HCT116 (cell line): ENCODE data around the gene RPRD1B.

Experiments
- EZH2 ChIP-seq: fragments of 200-600 bp; sonication (generic); IDR thresholded peaks from 2 replicates; pipeline ENCODE4 v1.6.1; 2017; ENCODE audit warnings: antibody characterized with exemption, mixed run types
- EZH2phosphoT487 ChIP-seq: fragments of 200-600 bp; IDR thresholded peaks from 2 replicates; pipeline ENCODE4 v1.6.1; 2018; ENCODE audit warnings: antibody characterized with exemption, borderline replicate concordance
- POLR2A ChIP-seq: IDR thresholded peaks from 2 replicates; pipeline ENCODE4 v1.7.0; 2011; ENCODE audit warnings: borderline replicate concordance; ENCODE audit not compliant: insufficient read depth, insufficient read length; ENCODE audit errors: extremely low read depth
- POLR2AphosphoS5 ChIP-seq: IDR thresholded peaks from 2 replicates; pipeline ENCODE4 v1.6.1; 2011; ENCODE audit warnings: mild to moderate bottlenecking, low read depth, low read length, moderate library complexity
- RAD21 ChIP-seq: IDR thresholded peaks from 2 replicates; pipeline ENCODE4 v1.6.1; 2012; ENCODE audit warnings: low read depth, mild to moderate bottlenecking
- ZFX ChIP-seq: fragments of 450-650 bp; IDR thresholded peaks from 2 replicates; pipeline ENCODE4 v1.6.1; 2017
- ZNF274 ChIP-seq: fragments of 200-500 bp; sonication (Bioruptor generic); IDR thresholded peaks from 2 replicates; pipeline ENCODE4 v1.6.1; 2014; ENCODE audit warnings: mild to moderate bottlenecking, low read depth, low read length, inconsistent platforms
- TF ChIP-seq, protein P1 (sequence below), 3 experiments: fragments of 200-600 bp in 1 of 3; sonication (generic) in 1 of 3; IDR thresholded peaks in 2 of 3; conservative IDR thresholded peaks in 1 of 3; 2 replicates each; pipeline ENCODE4 v1.5.1; 2012 to 2017; ENCODE audit warnings: low read depth in 2 of 3, low read length in 2 of 3, antibody characterized with exemption in 1 of 3, borderline replicate concordance in 1 of 3, control low read depth in 1 of 3, mild to moderate bottlenecking in 1 of 3, mixed read lengths in 1 of 3, mixed run types in 1 of 3, moderate library complexity in 1 of 3; ENCODE audit not compliant: insufficient read depth in 1 of 3
- TF ChIP-seq, protein P2 (sequence below): IDR thresholded peaks from 2 replicates; pipeline ENCODE4 v1.6.1; 2012; ENCODE audit warnings: low read depth
- TF ChIP-seq, protein P3 (sequence below): IDR thresholded peaks from 2 replicates; pipeline ENCODE4 v1.6.1; 2012

DNA sequence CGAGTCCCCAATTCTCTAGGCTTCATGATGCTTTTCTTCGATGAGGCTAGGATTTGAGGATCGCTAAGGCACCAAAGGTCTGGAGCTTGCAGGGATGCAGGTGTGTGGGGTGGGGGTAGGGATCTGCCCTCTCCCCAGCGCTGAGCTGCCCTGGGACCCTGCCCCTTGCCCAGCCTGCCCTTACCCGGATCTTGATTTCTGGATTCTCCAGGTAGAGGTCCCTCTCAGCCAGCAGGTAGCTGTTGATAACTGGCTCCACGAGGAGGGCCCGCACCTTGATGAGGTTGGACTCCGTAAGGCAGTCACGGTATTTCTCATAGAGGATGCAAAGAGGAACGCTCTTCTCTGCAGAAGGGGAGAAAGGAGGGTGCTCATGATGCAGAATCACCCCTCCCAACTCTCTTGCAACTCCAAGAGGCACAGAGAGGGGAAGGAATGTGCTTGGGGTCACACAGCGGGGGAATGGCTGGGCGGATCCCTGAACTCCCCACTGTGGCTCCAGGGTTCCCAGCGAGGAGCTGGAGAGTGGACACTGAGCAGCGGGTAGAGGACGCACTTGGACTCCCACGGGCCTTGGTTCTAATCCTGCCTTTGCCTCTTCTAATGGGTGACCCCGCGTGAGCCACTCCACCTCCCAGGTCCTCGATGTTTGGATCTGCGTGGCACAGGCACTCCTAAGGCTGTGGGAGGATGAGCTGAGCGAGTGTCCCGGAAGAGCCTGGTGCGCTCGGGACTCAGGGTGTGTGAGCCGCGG lies 98.8 kb downstream of the RPRD1B start:
- TF ChIP-seq, protein P1, sequence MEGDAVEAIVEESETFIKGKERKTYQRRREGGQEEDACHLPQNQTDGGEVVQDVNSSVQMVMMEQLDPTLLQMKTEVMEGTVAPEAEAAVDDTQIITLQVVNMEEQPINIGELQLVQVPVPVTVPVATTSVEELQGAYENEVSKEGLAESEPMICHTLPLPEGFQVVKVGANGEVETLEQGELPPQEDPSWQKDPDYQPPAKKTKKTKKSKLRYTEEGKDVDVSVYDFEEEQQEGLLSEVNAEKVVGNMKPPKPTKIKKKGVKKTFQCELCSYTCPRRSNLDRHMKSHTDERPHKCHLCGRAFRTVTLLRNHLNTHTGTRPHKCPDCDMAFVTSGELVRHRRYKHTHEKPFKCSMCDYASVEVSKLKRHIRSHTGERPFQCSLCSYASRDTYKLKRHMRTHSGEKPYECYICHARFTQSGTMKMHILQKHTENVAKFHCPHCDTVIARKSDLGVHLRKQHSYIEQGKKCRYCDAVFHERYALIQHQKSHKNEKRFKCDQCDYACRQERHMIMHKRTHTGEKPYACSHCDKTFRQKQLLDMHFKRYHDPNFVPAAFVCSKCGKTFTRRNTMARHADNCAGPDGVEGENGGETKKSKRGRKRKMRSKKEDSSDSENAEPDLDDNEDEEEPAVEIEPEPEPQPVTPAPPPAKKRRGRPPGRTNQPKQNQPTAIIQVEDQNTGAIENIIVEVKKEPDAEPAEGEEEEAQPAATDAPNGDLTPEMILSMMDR (IDR thresholded peaks at IDR 0.05 in 2 of 3, conservative IDR thresholded peaks at IDR 0.05 in 1 of 3; ENCODE audit: borderline replicate concordance in 1 of 3, insufficient read depth in 1 of 3, low read depth in 2 of 3, low read length in 2 of 3) = no peak
- no peak for TF ChIP-seq POLR2AphosphoS5
- no peak for TF ChIP-seq POLR2A
- no peak for TF ChIP-seq EZH2
- TF ChIP-seq, protein P2, sequence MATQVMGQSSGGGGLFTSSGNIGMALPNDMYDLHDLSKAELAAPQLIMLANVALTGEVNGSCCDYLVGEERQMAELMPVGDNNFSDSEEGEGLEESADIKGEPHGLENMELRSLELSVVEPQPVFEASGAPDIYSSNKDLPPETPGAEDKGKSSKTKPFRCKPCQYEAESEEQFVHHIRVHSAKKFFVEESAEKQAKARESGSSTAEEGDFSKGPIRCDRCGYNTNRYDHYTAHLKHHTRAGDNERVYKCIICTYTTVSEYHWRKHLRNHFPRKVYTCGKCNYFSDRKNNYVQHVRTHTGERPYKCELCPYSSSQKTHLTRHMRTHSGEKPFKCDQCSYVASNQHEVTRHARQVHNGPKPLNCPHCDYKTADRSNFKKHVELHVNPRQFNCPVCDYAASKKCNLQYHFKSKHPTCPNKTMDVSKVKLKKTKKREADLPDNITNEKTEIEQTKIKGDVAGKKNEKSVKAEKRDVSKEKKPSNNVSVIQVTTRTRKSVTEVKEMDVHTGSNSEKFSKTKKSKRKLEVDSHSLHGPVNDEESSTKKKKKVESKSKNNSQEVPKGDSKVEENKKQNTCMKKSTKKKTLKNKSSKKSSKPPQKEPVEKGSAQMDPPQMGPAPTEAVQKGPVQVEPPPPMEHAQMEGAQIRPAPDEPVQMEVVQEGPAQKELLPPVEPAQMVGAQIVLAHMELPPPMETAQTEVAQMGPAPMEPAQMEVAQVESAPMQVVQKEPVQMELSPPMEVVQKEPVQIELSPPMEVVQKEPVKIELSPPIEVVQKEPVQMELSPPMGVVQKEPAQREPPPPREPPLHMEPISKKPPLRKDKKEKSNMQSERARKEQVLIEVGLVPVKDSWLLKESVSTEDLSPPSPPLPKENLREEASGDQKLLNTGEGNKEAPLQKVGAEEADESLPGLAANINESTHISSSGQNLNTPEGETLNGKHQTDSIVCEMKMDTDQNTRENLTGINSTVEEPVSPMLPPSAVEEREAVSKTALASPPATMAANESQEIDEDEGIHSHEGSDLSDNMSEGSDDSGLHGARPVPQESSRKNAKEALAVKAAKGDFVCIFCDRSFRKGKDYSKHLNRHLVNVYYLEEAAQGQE = no peak
- TF ChIP-seq, protein P3, sequence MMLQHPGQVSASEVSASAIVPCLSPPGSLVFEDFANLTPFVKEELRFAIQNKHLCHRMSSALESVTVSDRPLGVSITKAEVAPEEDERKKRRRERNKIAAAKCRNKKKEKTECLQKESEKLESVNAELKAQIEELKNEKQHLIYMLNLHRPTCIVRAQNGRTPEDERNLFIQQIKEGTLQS = no peak
- TF ChIP-seq RAD21 = no peak
- TF ChIP-seq ZNF274 = no peak
- no peak for TF ChIP-seq ZFX
- TF ChIP-seq EZH2phosphoT487 = no peak
